A549 (cell line): ENCODE data around the gene GPR153. TPM values are rescaled to one million over a fixed set of nuclear protein-coding genes. Genes with fewer than 3 reads are reported as not detected.
A peak's percentile ranks its signal among the peaks of the same experiment; 100 is the strongest.

ENCODE experiments used
- ATAC-seq, 2 experiments: fragments of 200-7000 bp in 1 of 2; fragments of >200 bp in 1 of 2; cut with Nextera tagmentation in 1 of 2; cut with Tn5 transposase in 1 of 2; 3 replicates each; pipeline versions ENCODE4 v1.8.0 to v1.9.1; 2018 to 2020; ENCODE audit warnings: mild to moderate bottlenecking in 1 of 2, moderate library complexity in 1 of 2
- CTCF ChIA-PET: fragments of 300-600 bp; sonication (Branson Sonifier 250); formaldehyde crosslinking; extraction: SDS; loops from one replicate; lab custom pipeline; 2021; ENCODE audit warnings: antibody characterized with exemption, inconsistent platforms; lab: Yijun Ruan, JAX
- POLR2A ChIA-PET: fragments of 350-600 bp; formaldehyde crosslinking; extraction: SDS; loops from one replicate; lab custom pipeline; 2021; ENCODE audit warnings: antibody characterized with exemption, inconsistent platforms; lab: Yijun Ruan, JAX
- DNase-seq, 2 experiments: peaks; one replicate each; pipeline versions ENCODE4 v3.0.0 to v3.0.0-alpha.2; 2011 to 2016; ENCODE audit warnings: low read depth in 1 of 2, low spot score in 1 of 2
- FAIRE-seq: peaks from 2 replicates; lab custom pipeline; 2011; peaks lifted over from hg19 to GRCh38; lab: Jason Lieb, UNC
- H3K27ac ChIP-seq, 2 experiments: fragments of >200 bp; sonication (Bioruptor Twin); formaldehyde crosslinking; 3 replicates each; pipeline ENCODE4 v1.5.1; 2016 to 2017
- H3K4me1 ChIP-seq: fragments of >200 bp; sonication (Bioruptor Twin); formaldehyde crosslinking; 3 replicates; pipeline ENCODE4 v1.6.1; 2016
- H3K4me2 ChIP-seq: fragments of >200 bp; sonication (Bioruptor Twin); formaldehyde crosslinking; 3 replicates; pipeline ENCODE4 v1.6.1; 2016
- H3K4me3 ChIP-seq: fragments of >200 bp; sonication (Bioruptor Twin); formaldehyde crosslinking; 3 replicates; pipeline ENCODE4 v1.5.1; 2016
- H3K9me3 ChIP-seq: fragments of >200 bp; sonication (Bioruptor Twin); formaldehyde crosslinking; 3 replicates; pipeline ENCODE4 v1.6.1; 2016
- CEBPB ChIP-seq, 2 experiments: fragments of >200 bp in 1 of 2; sonication (Bioruptor Twin) in 1 of 2; formaldehyde crosslinking in 1 of 2; IDR thresholded peaks; 2 replicates each; pipeline ENCODE4 v1.6.1; 2012 to 2016
- EP300 ChIP-seq, 2 experiments: fragments of >200 bp; sonication (Bioruptor Twin); formaldehyde crosslinking; IDR thresholded peaks; 2 replicates in 1 of 2; 3 replicates in 1 of 2; pipeline ENCODE4 v1.6.1; 2016 to 2017
- HOXA7 ChIP-seq: fragments of 250-450 bp; sonication (Bioruptor Pico); IDR thresholded peaks from 2 replicates; pipeline ENCODE4 v1.5.0; 2020; ENCODE audit warnings: mild to moderate bottlenecking, moderate library complexity
- HOXB5 ChIP-seq: fragments of 250-450 bp; sonication (Bioruptor Pico); IDR thresholded peaks from 2 replicates; pipeline ENCODE4 v1.5.0; 2020; ENCODE audit warnings: mild to moderate bottlenecking, moderate library complexity
- MAFK ChIP-seq: fragments of 450-650 bp; IDR thresholded peaks from 2 replicates; pipeline ENCODE4 v1.6.1; 2014; ENCODE audit not compliant: partially characterized antibody
- MAZ ChIP-seq: fragments of 150-350 bp; IDR thresholded peaks from 2 replicates; pipeline ENCODE4 v1.6.1; 2014; ENCODE audit warnings: antibody characterized with exemption, low read depth, low read length, borderline replicate concordance
- MYC ChIP-seq: IDR thresholded peaks from 2 replicates; pipeline ENCODE4 v1.6.1; 2012; ENCODE audit warnings: mild to moderate bottlenecking, inconsistent platforms, low read length, improper control_type of control experiment, borderline replicate concordance
- NPAS2 ChIP-seq: fragments of 250-450 bp; sonication (Bioruptor Pico); IDR thresholded peaks from 2 replicates; pipeline ENCODE4 v1.8.0; 2022; ENCODE audit warnings: mild to moderate bottlenecking, moderate library complexity, borderline replicate concordance
- NR3C1 ChIP-seq: fragments of >200 bp; sonication (Bioruptor Twin); formaldehyde crosslinking; IDR thresholded peaks from 3 replicates; pipeline ENCODE4 v1.6.1; 2017
- PHF8 ChIP-seq: fragments of 200-600 bp; sonication (generic); IDR thresholded peaks from 2 replicates; pipeline ENCODE4 v1.6.1; 2016; ENCODE audit warnings: low read depth, mild to moderate bottlenecking, antibody characterized with exemption, moderate library complexity, borderline replicate concordance
- POLR2A ChIP-seq: IDR thresholded peaks from 2 replicates; pipeline ENCODE4 v1.6.1; 2012; ENCODE audit warnings: mild to moderate bottlenecking, low read length
- RAD21 ChIP-seq, 2 experiments: fragments of >200 bp in 1 of 2; sonication (Bioruptor Twin) in 1 of 2; formaldehyde crosslinking in 1 of 2; IDR thresholded peaks in 1 of 2; conservative IDR thresholded peaks in 1 of 2; 2 replicates in 1 of 2; 3 replicates in 1 of 2; pipeline ENCODE4 v1.6.1; 2012 to 2018; ENCODE audit warnings: inconsistent platforms in 1 of 2
- RCOR1 ChIP-seq: fragments of 150-350 bp; IDR thresholded peaks from 2 replicates; pipeline ENCODE4 v1.6.1; 2014; ENCODE audit warnings: antibody characterized with exemption, low read length, low read depth
- RNF2 ChIP-seq: fragments of 200-600 bp; sonication (generic); IDR thresholded peaks from 2 replicates; pipeline ENCODE4 v1.6.1; 2016; ENCODE audit warnings: low read depth, mild to moderate bottlenecking, antibody characterized with exemption, moderate library complexity, borderline replicate concordance
- SMC3 ChIP-seq: fragments of >200 bp; sonication (Bioruptor Twin); formaldehyde crosslinking; IDR thresholded peaks from 3 replicates; pipeline ENCODE4 v1.6.1; 2018; ENCODE audit warnings: inconsistent platforms
- SREBF2 ChIP-seq: fragments of 450-650 bp; IDR thresholded peaks from 2 replicates; pipeline ENCODE4 v1.6.1; 2014; ENCODE audit warnings: mild to moderate bottlenecking, moderate library complexity
- TFCP2L1 ChIP-seq: fragments of 250-450 bp; sonication (Bioruptor Pico); IDR thresholded peaks from 2 replicates; pipeline ENCODE4 v1.5.0; 2021; ENCODE audit warnings: mild to moderate bottlenecking
- ZNF302 ChIP-seq: fragments of 250-450 bp; sonication (Bioruptor Pico); IDR thresholded peaks from 2 replicates; pipeline ENCODE4 v1.9.0; 2021; ENCODE audit warnings: inconsistent platforms, mild to moderate bottlenecking, moderate library complexity
- ZSCAN20 ChIP-seq: fragments of 250-450 bp; sonication (Bioruptor Pico); IDR thresholded peaks from 2 replicates; pipeline ENCODE4 v1.8.0; 2022; ENCODE audit warnings: mild to moderate bottlenecking, moderate library complexity
- WGBS: methylation state at CpG from one replicate; pipeline ENCODE4 v1.1.6; 2017; ENCODE audit errors: missing lambda C conversion rate; 5-methylcytosine and 5-hydroxymethylcytosine counted together
- polyA plus RNA-seq, 4 experiments: library from polyadenylated mRNA; depleted of rRNA in 3 of 4; stranded (reverse); fragments of >200 nt; fragmentation: RNase III in 1 of 4; extraction: RNeasy Plus Mini Kit Qiagen cat#74134 plus additional on column Dnase treatment in 1 of 4; gene quantifications; 2 replicates in 3 of 4; 3 replicates in 1 of 4; pipeline ENCODE4 v1.2.3, GENCODE V29; 2011 to 2017
- TF ChIP-seq, protein P1 (sequence below): fragments of 150-350 bp; IDR thresholded peaks from 2 replicates; pipeline ENCODE4 v1.6.1; 2014; ENCODE audit warnings: low read depth, mild to moderate bottlenecking, low read length
- TF ChIP-seq, protein P2 (sequence below): IDR thresholded peaks from 2 replicates; pipeline ENCODE4 v1.6.1; 2012; ENCODE audit warnings: low read depth, borderline replicate concordance

GPR153 gene
- polyA plus RNA-seq, 2 of the 4 experiments (the other 2 are of a cell fraction), result 0.56 to 1.4 TPM

DNA sequence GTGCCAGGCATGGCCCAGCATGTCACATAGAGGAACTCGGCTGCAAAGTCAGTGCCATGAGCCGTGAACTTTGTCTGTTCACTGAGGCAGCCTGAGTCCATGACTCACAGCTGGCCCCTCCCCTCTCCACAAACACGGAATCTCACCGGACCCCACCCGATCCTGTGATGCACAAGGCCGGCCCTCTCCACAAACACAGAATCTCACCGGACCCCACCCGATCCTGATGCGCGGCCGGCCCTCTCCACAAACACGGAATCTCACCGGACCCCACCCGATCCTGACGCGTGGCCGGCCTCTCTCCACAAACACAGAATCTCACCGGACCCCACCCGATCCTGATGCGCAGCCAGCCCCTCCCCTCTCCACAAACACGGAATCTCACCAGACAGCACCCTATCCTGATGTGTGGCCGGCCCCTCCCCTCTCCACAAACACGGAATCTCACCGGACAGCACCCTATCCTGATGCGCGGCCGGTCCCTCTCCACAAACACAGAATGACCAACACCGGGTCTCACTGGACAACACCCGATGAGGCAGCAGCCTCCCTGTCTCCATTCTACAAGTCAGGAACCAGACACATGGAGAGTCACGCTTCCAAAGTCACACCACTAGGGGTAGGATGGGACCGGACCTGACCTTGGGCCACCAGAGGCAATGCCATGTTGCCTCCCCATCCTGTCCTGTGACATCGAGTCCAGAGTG is 39.6 kb upstream of the GPR153 start:
- POLR2A ChIA-PET, result interaction anchor here (0.6 kb wide), 1 partner anchor 130 kb away, joined by 4 read pairs; no protein-coding TSS in a partner anchor

DNA sequence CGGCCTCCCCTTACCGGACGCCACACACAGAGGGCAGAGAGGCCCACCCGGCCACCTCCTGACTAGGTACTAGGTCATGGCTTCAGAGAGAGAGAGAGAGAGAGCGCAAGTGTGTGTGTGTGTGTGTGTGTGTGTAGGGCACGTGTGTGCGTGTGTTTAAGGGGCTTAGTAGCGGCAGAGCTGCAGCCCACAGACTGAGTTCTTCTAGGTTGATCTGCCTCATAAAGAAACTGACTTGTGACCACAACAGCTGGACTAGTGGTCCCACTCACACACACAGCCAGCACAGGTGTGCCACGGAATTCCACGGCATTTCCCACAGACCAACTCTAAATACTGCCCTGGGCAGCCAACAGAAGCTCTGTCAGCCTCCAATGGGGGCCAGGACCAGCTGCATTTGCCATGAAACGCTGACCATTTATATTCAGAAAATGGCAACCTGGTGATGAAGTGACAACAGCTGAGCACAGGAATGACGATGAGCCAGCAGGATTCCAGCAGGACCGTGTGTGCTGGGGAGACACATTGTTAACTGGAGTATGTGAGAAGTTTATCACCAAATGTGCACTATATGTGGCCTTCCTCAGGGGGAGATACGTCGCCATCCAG is 38.8 kb upstream of the GPR153 start:
- WGBS, result 86% methylated on average over 14 of the region's 15 CpGs
- Histone ChIP-seq H3K4me2 (no peak overlapping the region), H3K4me3 (no peak overlapping the region), H3K27ac (no peak overlapping the region), H3K4me1 (no peaks in the 10 kb centered on the region; the same call in 2 of the 3 replicates), H3K9me3 (no peaks in the 10 kb centered on the region)
- DNase-seq (no peak), ATAC-seq (no peak), FAIRE-seq (no peak)
- ChIA-PET CTCF (interaction anchor here (0.6 to 1.4 kb wide), 3 partner anchors 12 to 53 kb away, joined by 3 to 6 read pairs (median 4); no protein-coding TSS in a partner anchor), POLR2A (no interaction called here)
- TF ChIP-seq SREBF2 (no peak), HOXA7 (CRISPR knock-in tag) (no peak), SMC3 (no peak), RNF2 (no peak)
- TF ChIP-seq, protein P1, sequence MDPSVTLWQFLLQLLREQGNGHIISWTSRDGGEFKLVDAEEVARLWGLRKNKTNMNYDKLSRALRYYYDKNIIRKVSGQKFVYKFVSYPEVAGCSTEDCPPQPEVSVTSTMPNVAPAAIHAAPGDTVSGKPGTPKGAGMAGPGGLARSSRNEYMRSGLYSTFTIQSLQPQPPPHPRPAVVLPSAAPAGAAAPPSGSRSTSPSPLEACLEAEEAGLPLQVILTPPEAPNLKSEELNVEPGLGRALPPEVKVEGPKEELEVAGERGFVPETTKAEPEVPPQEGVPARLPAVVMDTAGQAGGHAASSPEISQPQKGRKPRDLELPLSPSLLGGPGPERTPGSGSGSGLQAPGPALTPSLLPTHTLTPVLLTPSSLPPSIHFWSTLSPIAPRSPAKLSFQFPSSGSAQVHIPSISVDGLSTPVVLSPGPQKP, result no peak

More for the DNA sequence above, 39.6 kb upstream of the GPR153 start:
- FAIRE-seq (no peak), ATAC-seq (peak in 1 of 2 experiments; percentile 46; a peak in 2 of 6 replicates), DNase-seq (no peak)
- Histone ChIP-seq H3K4me2 (no peak overlapping the region), H3K4me1 (no peaks in the 10 kb centered on the region; the same call in 2 of the 3 replicates), H3K9me3 (no peaks in the 10 kb centered on the region), H3K4me3 (no peak overlapping the region)
- no peak for TF ChIP-seq MYC
- no peak for TF ChIP-seq CEBPB (IDR thresholded peaks at IDR 0.05)
- no peak for TF ChIP-seq POLR2A
- TF ChIP-seq NR3C1, result no peak
- no peak for TF ChIP-seq NPAS2 (CRISPR knock-in tag)
- TF ChIP-seq TFCP2L1 (CRISPR knock-in tag), result no peak
- no peak for TF ChIP-seq ZSCAN20 (CRISPR knock-in tag)
- no peak for TF ChIP-seq RNF2
- TF ChIP-seq EP300 (IDR thresholded peaks at IDR 0.05), result no peak
- no peak for TF ChIP-seq ZNF302 (CRISPR knock-in tag)
- TF ChIP-seq, protein P2, sequence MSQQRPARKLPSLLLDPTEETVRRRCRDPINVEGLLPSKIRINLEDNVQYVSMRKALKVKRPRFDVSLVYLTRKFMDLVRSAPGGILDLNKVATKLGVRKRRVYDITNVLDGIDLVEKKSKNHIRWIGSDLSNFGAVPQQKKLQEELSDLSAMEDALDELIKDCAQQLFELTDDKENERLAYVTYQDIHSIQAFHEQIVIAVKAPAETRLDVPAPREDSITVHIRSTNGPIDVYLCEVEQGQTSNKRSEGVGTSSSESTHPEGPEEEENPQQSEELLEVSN, result no peak
- no peak for TF ChIP-seq RCOR1
- TF ChIP-seq MAZ, result no peak
- TF ChIP-seq, all 56 proteins: peak for 0
- CTCF ChIA-PET, result interaction anchor here (0.6 to 1.8 kb wide), 4 partner anchors 13 to 54 kb away, joined by 3 to 6 read pairs (median 4); no protein-coding TSS in a partner anchor
- H3K27ac ChIP-seq, result no peak overlapping the region
- WGBS, result 84% methylated on average over 19 of the region's 32 CpGs

DNA sequence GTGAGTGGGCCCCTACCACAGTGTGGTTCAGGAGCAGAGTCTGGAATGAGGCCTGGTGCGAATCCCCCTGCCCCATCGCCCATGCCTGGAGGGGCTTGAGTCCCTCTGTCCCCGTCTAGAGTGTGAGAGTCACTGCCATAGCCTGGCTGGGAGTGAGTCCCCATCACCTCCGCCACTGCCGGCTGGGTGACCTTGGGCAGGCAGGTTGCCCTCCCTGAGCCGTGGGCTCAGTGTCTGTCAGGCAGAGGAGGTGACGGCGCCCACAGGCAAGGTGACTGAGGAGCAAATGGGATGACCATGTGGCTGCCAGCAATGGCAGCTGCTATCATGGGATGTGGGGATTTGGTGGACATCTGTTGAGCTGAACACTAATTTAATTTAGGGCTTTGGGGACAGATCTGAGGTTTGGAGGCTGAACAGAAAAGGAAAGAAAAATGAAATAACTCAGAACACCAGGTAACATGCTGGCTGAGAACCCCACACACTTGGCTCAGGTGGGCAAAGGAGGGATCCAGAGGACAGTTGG is 38.1 kb upstream of the GPR153 start:
- Histone ChIP-seq H3K9me3 (no peaks in the 10 kb centered on the region), H3K4me2 (no peak overlapping the region), H3K4me3 (no peak overlapping the region), H3K27ac (no peak overlapping the region), H3K4me1 (no peaks in the 10 kb centered on the region; the same call in 2 of the 3 replicates)
- TF ChIP-seq RAD21 (conservative IDR thresholded peaks at IDR 0.05 in 1 of 2, IDR thresholded peaks at IDR 0.05 in 1 of 2) (no peak), POLR2A (no peak), HOXB5 (CRISPR knock-in tag) (no peak), TFCP2L1 (CRISPR knock-in tag) (no peak), PHF8 (no peak), MAZ (no peak), SMC3 (no peak), MAFK (no peak)
- ATAC-seq (no peak), DNase-seq (no peak), FAIRE-seq (no peak)
- CTCF ChIA-PET, result interaction anchor here (1.2 to 1.4 kb wide), 2 partner anchors 19 to 53 kb away, joined by 3 to 6 read pairs; no protein-coding TSS in a partner anchor
- POLR2A ChIA-PET, result no interaction called here
- no CpG with 5 or more reads among the region's 8 CpGs for WGBS
